Endothelial cell of umbilical vein (primary cell): ENCODE results near the gene PLEKHA7. TPM values are rescaled to one million over a fixed set of nuclear protein-coding genes. Genes with fewer than 3 reads are reported as not detected.

Source experiments
- BruUV-seq: library from RNA; stranded (reverse); fragments of 400-500 nt; replicated peaks from 2 replicates; lab custom pipeline; 2021; lab: Mats Ljungman, UMichigan
- CTCF ChIA-PET: fragments of 300-600, 350-600 bp; sonication (Branson Sonifier 250); formaldehyde crosslinking; loops from one replicate; lab custom pipeline; 2021; ENCODE audit warnings: antibody characterized with exemption, inconsistent platforms; lab: Charles Lee
- POLR2A ChIA-PET: fragments of 300-600, 350-600 bp; sonication (Branson Sonifier 250); formaldehyde crosslinking; loops from one replicate; lab custom pipeline; 2021; ENCODE audit warnings: antibody characterized with exemption, inconsistent platforms; lab: Charles Lee
- DNase-seq: peaks from one replicate; pipeline ENCODE4 v3.0.0-alpha.2; 2011; ENCODE audit warnings: low read depth, low spot score
- FAIRE-seq: peaks from 2 replicates; lab custom pipeline; 2011; peaks lifted over from hg19 to GRCh38; lab: Jason Lieb, UNC
- H2AFZ ChIP-seq: 2 replicates; pipeline ENCODE4 v1.6.0; 2012; ENCODE audit warnings: low read depth, low read length, control low read depth, inconsistent platforms
- H3K27ac ChIP-seq: 2 replicates; pipeline ENCODE4 v1.5.1; 2011; ENCODE audit warnings: low read depth, mild to moderate bottlenecking, control low read depth, low read length, moderate library complexity; ENCODE audit not compliant: insufficient read depth
- H3K27me3 ChIP-seq, 2 experiments: 2 replicates each; pipeline versions ENCODE4 v1.6.0 to v1.6.1; 2011; ENCODE audit warnings: low read length in 2 of 2, mixed read lengths in 1 of 2; ENCODE audit not compliant: control insufficient read depth in 2 of 2, insufficient read depth in 2 of 2
- H3K36me3 ChIP-seq, 2 experiments: 2 replicates in 1 of 2; 3 replicates in 1 of 2; pipeline ENCODE4 v1.5.1; 2011; ENCODE audit warnings: low read length in 2 of 2, mild to moderate bottlenecking in 1 of 2, moderate library complexity in 1 of 2; ENCODE audit not compliant: control insufficient read depth in 2 of 2, insufficient read depth in 2 of 2; ENCODE audit errors: extremely low read depth in 1 of 2
- H3K4me1 ChIP-seq: 3 replicates; pipeline ENCODE4 v1.5.1; 2011; ENCODE audit warnings: mild to moderate bottlenecking, low read length; ENCODE audit not compliant: control insufficient read depth, insufficient read depth; ENCODE audit errors: extremely low read depth
- H3K4me2 ChIP-seq: 2 replicates; pipeline ENCODE4 v1.6.1; 2011; ENCODE audit warnings: low read length, control low read depth, mixed read lengths; ENCODE audit not compliant: insufficient read depth
- H3K4me3 ChIP-seq, 3 experiments: fragments of 200-600 bp in 1 of 3; sonication (generic), shearing (Covaris generic) in 1 of 3; replicated peaks in 1 of 3; 2 replicates each; pipeline ENCODE4 v1.5.1; 2011 to 2016; ENCODE audit warnings: control low read depth in 3 of 3, low read length in 3 of 3, mild to moderate bottlenecking in 2 of 3, inconsistent platforms in 1 of 3, low read depth in 1 of 3, moderate library complexity in 1 of 3; ENCODE audit not compliant: insufficient read depth in 1 of 3
- H3K79me2 ChIP-seq: 2 replicates; pipeline ENCODE4 v1.6.0; 2012; ENCODE audit warnings: low read length, inconsistent platforms; ENCODE audit not compliant: control insufficient read depth, insufficient read depth
- H3K9ac ChIP-seq: replicated peaks from 2 replicates; pipeline ENCODE3; 2011; ENCODE audit warnings: low read length, control low read depth; ENCODE audit not compliant: insufficient read depth; ENCODE audit errors: extremely low read depth
- H3K9me1 ChIP-seq: replicated peaks from 3 replicates; pipeline ENCODE4 v1.6.0; 2011; ENCODE audit warnings: mild to moderate bottlenecking, low read length; ENCODE audit not compliant: control insufficient read depth, insufficient read depth; ENCODE audit errors: extremely low read depth
- H3K9me3 ChIP-seq: replicated peaks from 2 replicates; pipeline ENCODE4 v1.5.1; 2012; ENCODE audit warnings: low read length, inconsistent platforms; ENCODE audit not compliant: control insufficient read depth, insufficient read depth
- H4K20me1 ChIP-seq: replicated peaks from 2 replicates; pipeline ENCODE3; 2011; ENCODE audit warnings: mild to moderate bottlenecking, low read length; ENCODE audit not compliant: control insufficient read depth, insufficient read depth; ENCODE audit errors: extremely low read depth
- EZH2 ChIP-seq: IDR thresholded peaks from 2 replicates; pipeline ENCODE4 v1.6.1; 2012; ENCODE audit warnings: borderline replicate concordance, low read depth, mild to moderate bottlenecking, moderate library complexity, low read length, inconsistent platforms; ENCODE audit not compliant: severe bottlenecking
- FOS ChIP-seq: IDR thresholded peaks from 2 replicates; pipeline ENCODE4 v1.6.1; 2011; ENCODE audit warnings: mild to moderate bottlenecking, low read length, moderate library complexity, borderline replicate concordance; ENCODE audit not compliant: insufficient read depth
- GATA2 ChIP-seq: IDR thresholded peaks from 2 replicates; pipeline ENCODE4 v1.7.0; 2011; ENCODE audit warnings: low read depth, mild to moderate bottlenecking, moderate library complexity, mixed read lengths, low read length; ENCODE audit not compliant: insufficient read length, insufficient read depth
- JUN ChIP-seq: IDR thresholded peaks from 2 replicates; pipeline ENCODE4 v1.6.1; 2011; ENCODE audit warnings: borderline replicate concordance, low read depth; ENCODE audit not compliant: insufficient read length, insufficient read depth
- MAX ChIP-seq: IDR thresholded peaks from 2 replicates; pipeline ENCODE4 v1.6.1; 2011; ENCODE audit not compliant: insufficient read depth, insufficient read length
- MYC ChIP-seq: IDR thresholded peaks from one replicate; pipeline ENCODE4 v1.6.1; 2011; ENCODE audit warnings: mild to moderate bottlenecking, low read depth, low read length
- POLR2A ChIP-seq: IDR thresholded peaks from 2 replicates; pipeline ENCODE4 v1.6.1; 2012; ENCODE audit warnings: low read depth, mild to moderate bottlenecking, control low read depth, low read length
- POLR2AphosphoS5 ChIP-seq: IDR thresholded peaks from 2 replicates; pipeline ENCODE4 v1.6.1; 2012; ENCODE audit warnings: low read depth, mild to moderate bottlenecking, control low read depth, low read length, moderate library complexity; ENCODE audit not compliant: insufficient read depth
- dilution Hi-C: fragments of 300-500 bp; cut with MboI; formaldehyde crosslinking; loops from one replicate; pipeline ENCODE4 v1.15.0; 2019; ENCODE audit warnings: low sequenced_read_pairs; ENCODE audit not compliant: extremely low pct_ligation_motif_present
- intact Hi-C: fragments of 100-400 bp; cut with micrococcal nuclease; formaldehyde crosslinking; loops from one replicate; pipeline ENCODE4 v1.10.0; 2022
- polyA plus RNA-seq, 4 experiments: library from polyadenylated mRNA; depleted of rRNA in 3 of 4; stranded (reverse) in 3 of 4; unstranded in 1 of 4; fragments of >200 nt; gene quantifications; 2 replicates each; pipeline versions ENCODE4 v1.2.1 to v1.2.3, GENCODE V29; 2011 to 2012; ENCODE audit warnings: missing spikeins in 1 of 4
- total RNA-seq: library from RNA; stranded (reverse); gene quantifications from 2 replicates; pipeline ENCODE4 v1.2.3, GENCODE V29; 2021
- TF ChIP-seq, protein P1 (sequence below), 2 donors: IDR thresholded peaks; 1 replicate in 1 of 2; 2 replicates in 1 of 2; pipeline ENCODE4 v1.5.1; 2011; ENCODE audit warnings: low read length in 2 of 2, mild to moderate bottlenecking in 2 of 2, moderate library complexity in 2 of 2, control low read depth in 1 of 2, inconsistent platforms in 1 of 2, low read depth in 1 of 2; ENCODE audit not compliant: insufficient read depth in 1 of 2; ENCODE audit errors: extremely low read depth in 1 of 2

Gene PLEKHA7
- total and polyA plus RNA-seq, 2 donors (not counting 3 experiments of a cell fraction or from before 2014, with no cell fraction given): 1.7 to 3.8 TPM

- H3K27me3 ChIP-seq: no peaks in the 10 kb centered on the region
- H3K36me3 ChIP-seq: no peaks in the 10 kb centered on the region
- no peak for TF ChIP-seq FOS
- TF ChIP-seq MYC: no peak
- TF ChIP-seq, protein P1, sequence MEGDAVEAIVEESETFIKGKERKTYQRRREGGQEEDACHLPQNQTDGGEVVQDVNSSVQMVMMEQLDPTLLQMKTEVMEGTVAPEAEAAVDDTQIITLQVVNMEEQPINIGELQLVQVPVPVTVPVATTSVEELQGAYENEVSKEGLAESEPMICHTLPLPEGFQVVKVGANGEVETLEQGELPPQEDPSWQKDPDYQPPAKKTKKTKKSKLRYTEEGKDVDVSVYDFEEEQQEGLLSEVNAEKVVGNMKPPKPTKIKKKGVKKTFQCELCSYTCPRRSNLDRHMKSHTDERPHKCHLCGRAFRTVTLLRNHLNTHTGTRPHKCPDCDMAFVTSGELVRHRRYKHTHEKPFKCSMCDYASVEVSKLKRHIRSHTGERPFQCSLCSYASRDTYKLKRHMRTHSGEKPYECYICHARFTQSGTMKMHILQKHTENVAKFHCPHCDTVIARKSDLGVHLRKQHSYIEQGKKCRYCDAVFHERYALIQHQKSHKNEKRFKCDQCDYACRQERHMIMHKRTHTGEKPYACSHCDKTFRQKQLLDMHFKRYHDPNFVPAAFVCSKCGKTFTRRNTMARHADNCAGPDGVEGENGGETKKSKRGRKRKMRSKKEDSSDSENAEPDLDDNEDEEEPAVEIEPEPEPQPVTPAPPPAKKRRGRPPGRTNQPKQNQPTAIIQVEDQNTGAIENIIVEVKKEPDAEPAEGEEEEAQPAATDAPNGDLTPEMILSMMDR (IDR thresholded peaks at IDR 0.05; ENCODE audit: extremely low read depth in 1 of 2, insufficient read depth in 1 of 2, low read depth in 1 of 2, low read length in 2 of 2): no peak
- TF ChIP-seq EZH2: no peak
- no peak for TF ChIP-seq GATA2
- TF ChIP-seq POLR2AphosphoS5: no peak
- TF ChIP-seq JUN: no peak
- no peak for TF ChIP-seq POLR2A
- TF ChIP-seq MAX: no peak
- no peaks in the 10 kb centered on the region for H3K9me1 ChIP-seq
- H2AFZ ChIP-seq: no peak overlapping the region
- no peaks in the 10 kb centered on the region for H3K4me1 ChIP-seq
- no peak overlapping the region for H3K9ac ChIP-seq
- POLR2A ChIA-PET: no interaction called here
- FAIRE-seq: no peak
- intact Hi-C loops: no loop called here
- H3K27ac ChIP-seq: no peak overlapping the region
- no peak overlapping the region for H3K4me3 ChIP-seq
- H4K20me1 ChIP-seq: no peaks in the 10 kb centered on the region
- DNase-seq: no peak
- H3K9me3 ChIP-seq: no peaks in the 10 kb centered on the region
- no peaks in the 10 kb centered on the region for H3K79me2 ChIP-seq
- CTCF ChIA-PET: no interaction called here
- no TSS peak for BruUV-seq
- H3K4me2 ChIP-seq: no peak overlapping the region
- dilution Hi-C loops: no loop called here
These were observed 10.8 kb downstream of the PLEKHA7 start for GRCh38 chr11:17003426-17003825.
